Activated CD8-positive, alpha-beta memory T cell treated with anti-CD3 and anti-CD28 coated beads for 48 hours (primary cell): ENCODE results near the gene PTPN3.
"Not testable (repeated sequence)": the region's sequence is repeated elsewhere in the genome, so short reads cannot be mapped to it uniquely, and the experiment has no call there.

ENCODE experiments used
- DNase-seq, 3 experiments: peaks; one replicate each; pipeline ENCODE4 v3.0.0-alpha.2; 2020; ENCODE audit warnings: low read depth in 2 of 3, low spot score in 2 of 3

The PTPN3 gene

DNA sequence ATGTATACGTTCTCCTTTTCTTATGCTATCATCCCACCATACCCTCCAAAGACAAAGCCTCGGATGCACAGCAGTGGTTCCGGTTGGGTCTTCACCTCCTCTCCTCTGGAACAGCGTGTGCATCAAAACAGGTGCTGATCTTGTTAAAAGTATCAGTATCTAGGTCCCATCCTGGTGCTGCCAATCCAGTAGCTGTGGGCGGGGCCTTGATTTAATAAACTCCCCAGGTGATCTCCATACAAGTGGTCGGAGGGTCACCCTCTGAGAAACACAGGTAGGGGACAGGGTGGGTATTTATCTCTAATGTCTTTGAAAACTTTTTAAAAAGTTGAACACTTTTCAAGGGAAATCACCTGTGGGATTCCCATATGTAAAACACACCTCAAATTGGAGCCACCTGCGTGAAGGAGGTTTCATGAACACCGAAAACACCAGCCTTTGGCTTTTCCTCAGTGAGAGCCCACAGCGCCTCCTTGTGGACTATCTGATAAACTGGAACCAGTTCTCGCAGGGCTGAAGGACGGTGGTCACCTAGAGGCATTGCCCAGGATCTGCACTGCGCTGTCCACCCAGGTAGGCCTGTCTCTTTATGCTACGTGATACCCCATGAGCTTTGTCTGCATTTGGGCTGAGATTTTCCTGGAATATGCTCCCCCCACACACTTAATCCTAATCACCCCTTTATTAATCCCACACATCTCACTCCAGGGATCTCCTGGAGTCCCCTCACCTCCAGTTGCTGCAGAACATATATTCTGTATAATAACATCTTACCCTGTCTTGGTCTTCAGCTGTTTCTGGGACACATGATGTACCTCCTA is 96.7 kb downstream of the PTPN3 start:
- peak in 1 of 3 experiments; percentile 21 for DNase-seq

DNA sequence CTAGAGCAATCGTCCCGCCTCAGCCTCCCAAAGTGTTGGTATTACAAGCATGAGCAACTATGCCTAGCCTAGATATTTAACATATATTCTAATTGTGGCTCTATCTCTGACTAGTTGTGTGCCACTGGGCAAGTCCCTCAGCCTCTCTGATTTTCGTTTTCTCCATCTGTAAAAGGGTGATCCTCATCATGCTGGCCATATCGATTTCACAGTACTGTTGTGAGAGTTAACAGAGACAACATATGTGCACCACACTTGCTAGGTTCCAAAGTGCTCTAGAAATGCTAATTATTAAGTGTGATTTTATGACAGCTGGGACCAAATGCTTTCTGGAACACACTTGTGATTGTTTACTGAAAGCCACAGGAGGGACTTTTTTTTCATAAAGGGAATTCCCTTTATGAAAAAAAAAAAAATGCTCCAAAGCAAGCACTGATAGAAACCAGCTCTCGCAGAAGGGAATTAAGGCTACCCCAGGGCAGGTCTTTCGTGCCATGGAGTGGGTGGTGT is 98.8 kb downstream of the PTPN3 start:
- DNase-seq, result no peak

DNA sequence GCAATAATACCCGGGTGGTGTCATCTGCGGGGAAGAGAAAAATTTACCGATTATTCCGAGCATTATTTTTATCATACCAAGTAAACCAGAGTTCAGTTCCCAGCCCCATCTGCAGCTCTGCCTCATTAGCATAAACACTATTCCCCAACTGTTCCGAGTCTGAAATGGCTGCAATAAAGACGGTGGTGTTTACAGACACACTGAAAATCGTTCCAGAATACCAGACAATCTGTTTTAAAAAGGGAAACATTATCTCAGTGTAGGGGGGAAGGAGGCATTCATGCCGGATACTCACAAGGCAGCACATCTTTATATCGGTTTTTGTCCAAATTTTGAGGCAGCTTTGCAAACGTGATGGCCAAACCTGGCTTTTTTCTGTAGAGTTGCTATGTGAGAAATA is 106.9 kb downstream of the PTPN3 start:
- no peak for DNase-seq

DNA sequence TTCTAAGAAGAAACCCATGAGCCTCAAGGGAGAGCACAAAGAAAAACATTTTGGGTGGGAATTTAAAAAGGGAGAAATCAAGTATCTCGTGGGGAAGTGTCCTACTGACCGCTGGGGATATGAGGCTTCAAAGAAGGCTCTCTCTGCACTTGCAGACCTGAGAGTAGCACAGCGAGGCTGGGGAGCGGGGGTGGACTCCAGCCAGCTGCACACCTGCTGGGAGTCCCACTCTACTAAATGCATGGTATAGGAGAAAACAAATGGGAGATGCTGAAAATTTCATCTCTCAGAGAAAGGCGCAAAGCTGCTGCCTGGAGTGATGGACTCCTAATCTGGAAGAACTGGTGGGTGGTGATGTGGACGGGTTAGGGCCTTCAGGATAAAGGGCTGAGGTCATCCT is 110.3 kb downstream of the PTPN3 start:
- DNase-seq, result no peak

DNA sequence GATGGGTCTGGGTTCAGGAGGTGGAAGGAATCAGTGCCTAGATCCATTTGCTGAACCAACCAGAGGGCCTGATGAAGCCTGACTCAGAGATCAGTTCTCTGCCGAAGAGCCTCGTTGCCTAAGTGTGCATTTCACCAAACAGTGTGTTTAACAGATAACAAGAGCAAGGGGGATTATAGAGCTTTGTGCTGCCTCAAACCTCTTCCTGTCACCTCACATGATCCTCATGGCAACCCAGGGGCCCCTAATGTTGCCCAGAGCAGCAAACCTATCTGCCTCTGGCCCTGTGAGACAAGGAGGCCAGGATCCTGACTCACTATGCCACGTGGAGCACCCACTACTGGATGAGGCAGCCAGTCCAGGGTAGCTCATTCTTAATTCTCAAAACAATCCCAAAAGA is 110.9 kb downstream of the PTPN3 start:
- DNase-seq, result no peak

DNA sequence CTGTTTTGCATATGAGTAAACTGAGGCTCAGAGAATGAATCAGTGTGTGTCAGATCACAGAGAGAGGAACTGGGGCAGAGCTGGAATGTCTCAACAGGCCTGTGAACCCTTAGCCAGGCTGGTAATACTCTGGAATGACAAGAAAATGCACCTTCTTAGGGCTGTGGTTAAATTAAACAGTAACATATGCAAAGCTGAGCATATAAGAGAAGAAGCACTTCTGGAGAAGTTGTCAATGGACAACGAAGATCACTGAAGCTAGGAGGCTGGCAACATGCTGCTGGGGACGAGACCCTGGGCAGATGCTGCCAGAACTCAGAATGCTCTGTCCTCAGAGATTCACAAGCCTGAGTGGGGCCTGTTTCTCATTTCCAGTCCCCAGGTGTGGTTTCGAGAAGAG is 112.6 kb downstream of the PTPN3 start:
- DNase-seq, result no peak

DNA sequence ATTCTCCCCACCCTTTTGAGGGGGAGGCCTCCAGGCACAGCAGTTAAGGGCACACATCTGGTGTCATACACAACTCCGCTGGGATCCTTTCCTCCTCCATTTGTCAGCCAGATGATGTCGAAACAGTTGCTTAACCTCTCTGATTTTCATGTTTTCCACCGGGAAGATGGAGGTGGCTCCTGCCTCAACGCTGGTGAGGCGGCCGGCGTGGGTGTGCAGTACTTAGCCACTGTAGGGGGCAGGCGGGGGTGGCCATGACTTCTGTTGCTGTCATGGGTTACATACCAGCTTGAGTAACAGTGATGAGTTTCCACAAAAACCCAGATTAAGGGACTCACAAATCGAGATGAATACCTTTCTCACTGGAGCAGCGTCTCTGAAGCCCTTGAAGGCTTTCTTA is 114.2 kb downstream of the PTPN3 start:
- DNase-seq, result no peak

DNA sequence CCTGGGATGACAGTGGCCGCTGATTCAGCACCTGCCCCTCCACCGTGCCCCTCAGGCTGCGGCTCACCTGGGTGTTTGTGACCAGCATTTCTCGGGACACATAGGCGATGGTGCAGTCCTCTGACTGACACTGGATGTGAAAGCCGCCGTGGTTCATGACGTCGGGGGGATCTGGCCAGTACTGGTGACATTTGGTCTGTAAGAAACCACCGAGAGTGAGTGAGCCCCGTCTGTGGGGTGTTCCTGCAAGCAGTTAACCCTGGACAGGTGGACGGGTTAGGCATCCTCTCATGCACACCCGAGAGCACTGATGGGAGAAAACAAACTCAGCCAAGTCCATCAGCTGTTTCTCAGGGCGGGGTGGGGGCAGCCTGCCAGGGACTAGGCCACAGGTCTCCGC is 114.8 kb downstream of the PTPN3 start:
- no peak for DNase-seq

DNA sequence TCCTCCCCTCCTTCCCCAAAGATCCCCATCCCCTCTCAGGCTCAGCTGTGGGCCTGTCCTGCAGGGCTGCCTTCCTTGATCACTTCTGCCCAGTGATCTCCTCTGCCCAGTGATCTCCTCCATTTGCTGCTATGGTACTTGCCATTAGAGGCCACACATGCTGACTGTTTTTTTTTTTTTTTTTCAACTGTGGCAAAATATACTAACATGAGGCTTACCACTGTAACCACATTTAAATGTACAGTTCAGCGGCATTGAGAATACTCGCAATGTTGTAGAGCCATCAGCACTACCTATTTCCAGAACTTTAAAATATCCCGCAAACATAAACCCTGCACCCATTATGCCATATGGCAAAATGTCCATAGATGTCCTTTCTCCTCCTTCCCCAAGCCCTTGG is 115.5 kb downstream of the PTPN3 start:
- DNase-seq, result no peak

DNA sequence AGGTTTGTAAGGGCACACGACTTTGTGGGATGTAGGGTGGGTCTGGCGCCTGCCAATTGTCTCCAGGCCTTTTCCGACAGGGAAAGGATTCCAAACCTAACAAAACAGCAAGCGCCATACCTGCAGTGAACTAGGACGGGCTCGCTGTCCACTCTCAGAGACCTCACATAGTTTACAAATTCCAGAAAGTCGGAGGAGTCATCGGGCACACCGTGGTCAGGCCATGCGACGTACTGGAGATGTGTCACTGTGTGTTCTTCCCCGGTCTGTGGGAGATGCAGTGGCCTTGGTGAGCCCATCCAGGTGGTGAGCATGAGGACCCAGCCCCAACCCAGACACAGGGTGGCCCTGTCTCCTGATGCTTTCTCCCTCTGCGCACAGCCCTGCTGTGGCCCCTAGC is 115.9 kb downstream of the PTPN3 start:
- no peak for DNase-seq

DNA sequence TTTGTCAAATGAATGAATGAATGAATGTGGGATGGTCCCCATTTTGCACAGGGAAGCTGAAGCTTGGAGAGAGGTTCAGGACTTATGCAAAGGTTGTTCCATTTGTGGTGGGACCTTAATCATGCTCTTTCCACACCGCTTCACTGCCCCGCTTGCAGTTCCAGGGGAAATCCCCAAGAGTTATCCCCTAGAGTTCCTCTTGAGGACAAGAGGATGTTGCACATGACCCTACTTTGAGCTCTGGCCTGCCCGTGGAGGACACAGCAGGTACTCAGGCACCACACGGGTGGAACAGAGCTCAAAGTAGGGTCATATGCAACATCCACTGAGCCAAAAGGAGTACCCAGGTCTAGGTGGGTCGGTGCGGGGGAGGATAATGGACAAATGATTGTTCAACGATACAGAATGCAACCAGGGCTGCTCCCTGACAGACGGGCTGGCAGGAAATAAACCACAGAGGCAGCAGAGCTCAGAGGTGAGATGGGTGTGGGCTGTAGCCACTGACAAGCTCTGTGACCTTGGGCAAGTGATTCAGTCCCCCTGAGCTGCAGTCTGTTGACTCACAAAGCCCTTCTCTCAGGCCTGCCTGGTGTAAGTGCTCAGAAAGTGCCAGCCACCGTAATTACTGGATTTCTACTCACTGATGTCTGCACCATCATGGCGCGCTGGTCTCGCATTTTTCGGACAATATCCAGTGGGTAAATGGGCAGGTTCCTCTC is 116.9 kb downstream of the PTPN3 start:
- no peak for DNase-seq

DNA sequence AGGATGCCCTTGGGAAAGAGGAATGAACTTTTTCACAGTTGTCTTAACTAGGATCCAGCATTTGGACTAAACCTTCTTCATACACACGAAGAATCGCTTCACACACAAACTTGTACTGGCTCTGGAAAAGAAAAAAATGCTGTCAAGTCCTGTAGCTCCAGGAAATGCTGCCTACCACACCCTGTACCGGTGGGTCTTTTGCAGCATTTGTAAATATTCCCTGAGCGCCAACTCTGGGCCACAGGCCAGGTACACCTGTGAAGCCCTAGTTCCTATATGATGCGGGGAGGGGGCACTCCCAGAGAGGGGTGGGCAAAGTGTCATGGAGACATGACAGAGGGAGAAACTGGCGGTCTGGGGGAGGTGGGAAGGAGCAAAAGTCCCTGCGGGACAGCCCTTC is 118.6 kb downstream of the PTPN3 start:
- no peak for DNase-seq

DNA sequence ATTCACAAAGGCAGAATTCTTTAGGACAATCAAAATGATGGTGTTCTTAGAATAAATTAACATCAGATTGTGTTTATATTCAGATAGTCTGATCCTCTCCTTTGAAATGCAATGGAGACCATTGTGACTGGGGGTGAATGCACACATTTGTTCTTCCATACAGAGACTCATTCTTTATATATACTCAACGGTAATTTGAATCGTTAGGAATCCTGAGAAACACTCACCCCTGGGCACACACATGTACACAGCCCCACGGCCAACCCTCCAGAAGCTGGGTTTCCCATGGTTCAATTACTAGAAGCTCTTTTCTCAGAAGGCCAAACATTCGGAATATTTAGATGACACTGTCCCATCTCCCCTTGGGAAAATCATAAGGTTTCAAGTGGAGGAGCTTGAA is 119.8 kb downstream of the PTPN3 start:
- no peak for DNase-seq

DNA sequence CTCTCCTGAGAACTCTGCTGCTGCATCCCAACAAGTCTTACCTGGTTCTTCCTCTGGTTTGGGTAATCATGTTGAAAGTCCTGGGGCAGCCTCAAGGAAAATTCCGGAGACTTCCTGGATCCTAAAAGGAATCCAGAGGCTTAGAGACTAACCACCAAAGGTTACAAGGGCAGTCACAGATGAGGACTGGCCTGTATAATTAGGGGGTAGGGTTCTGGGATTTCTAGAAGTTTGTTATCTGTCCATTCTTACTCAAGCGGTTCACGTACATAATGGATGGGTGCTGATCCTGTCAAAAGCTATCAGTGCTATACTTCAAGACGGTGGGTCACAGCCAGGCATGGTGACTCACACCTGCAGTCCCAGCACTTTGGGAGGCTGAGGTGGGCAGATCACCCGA is 125.9 kb downstream of the PTPN3 start:
- DNase-seq, result no peak

DNA sequence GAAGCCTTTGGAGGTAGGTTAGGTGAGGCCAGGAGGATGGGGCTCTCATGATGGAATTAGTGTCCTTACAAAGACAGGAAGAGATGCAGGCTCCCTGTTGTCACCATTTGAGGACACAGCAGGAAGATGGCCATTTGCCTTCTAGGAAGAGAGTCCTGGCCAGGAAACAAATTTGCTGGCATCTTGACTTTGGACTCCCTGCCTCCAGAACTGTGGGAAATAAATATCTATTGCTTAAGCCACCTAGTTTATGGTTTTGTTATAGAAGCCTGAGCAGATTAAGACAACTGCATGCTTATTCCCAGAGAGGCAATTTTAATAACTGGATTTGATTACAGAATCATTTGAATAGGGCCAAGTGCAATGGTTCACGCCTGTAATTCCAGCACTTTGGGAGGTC is 126.7 kb downstream of the PTPN3 start:
- no peak for DNase-seq

DNA sequence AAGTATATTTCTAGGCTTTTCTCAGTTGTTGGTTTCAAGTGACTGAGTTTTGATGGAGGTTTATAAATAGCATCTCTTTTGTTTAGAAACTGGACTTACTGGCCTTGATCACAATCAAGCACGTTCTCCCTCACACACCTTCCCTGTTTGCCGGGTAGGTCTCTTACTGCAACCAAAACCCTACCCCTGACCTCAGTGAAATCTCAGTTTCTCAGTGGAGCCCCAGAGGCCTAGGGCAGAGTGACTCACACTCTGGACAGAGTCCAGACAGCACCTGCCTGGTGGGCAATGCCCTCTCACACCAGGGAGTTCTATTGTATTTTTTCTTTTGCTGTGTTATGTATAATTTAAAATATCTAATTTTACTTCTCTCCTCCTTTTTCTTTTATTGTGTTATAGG is 128.8 kb downstream of the PTPN3 start:
- no peak for DNase-seq

DNA sequence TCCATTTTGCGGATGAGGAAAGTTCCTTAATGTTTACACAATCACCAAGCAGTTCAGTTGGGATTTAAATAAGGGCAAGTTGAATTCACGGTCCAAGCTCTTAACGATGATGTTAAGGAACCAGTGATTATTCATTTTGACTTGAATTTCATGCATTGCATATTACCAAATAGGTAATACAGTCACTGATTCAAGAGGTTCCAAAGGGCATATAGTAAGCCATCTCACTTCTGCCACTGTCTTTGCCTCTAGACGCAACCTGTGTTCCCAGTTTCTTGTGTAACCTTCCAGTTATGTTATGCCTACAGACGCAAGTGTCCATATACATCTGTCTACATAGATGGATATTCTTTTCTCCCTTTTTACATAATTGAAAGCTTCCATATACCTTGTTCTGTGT is 137.3 kb downstream of the PTPN3 start:
- DNase-seq, result no peak

DNA sequence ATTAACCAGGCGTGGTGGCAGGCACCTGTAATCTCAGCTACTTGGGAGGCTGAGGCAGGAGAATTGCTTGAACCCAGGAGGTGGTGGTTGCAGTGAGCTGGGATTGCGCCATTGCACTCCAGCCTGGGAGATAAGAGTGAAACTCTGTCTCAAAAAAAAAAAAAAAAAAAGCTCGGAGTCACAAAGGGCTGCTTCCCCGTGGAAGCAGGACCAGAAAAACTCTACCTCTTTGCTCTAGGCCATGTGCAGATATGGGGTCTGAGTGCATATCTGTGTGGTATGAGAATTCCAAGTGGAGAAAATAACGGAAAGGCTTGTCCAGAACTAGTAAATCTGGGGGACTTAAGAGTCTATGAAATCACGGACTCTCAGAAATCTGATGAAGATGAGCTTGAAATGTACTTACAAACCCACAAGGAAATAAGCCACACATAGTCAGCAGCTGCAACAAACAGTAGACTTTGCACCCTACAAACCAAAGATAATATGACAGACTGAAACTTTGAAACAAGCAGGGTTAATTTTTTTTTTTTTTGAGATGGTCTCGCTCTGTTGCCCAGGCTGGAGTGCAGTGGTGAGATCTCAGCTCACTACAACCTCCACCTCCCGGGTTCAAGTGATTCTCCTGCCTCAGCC is 139.0 kb downstream of the PTPN3 start:
- DNase-seq, result not testable (repeated sequence)

DNA sequence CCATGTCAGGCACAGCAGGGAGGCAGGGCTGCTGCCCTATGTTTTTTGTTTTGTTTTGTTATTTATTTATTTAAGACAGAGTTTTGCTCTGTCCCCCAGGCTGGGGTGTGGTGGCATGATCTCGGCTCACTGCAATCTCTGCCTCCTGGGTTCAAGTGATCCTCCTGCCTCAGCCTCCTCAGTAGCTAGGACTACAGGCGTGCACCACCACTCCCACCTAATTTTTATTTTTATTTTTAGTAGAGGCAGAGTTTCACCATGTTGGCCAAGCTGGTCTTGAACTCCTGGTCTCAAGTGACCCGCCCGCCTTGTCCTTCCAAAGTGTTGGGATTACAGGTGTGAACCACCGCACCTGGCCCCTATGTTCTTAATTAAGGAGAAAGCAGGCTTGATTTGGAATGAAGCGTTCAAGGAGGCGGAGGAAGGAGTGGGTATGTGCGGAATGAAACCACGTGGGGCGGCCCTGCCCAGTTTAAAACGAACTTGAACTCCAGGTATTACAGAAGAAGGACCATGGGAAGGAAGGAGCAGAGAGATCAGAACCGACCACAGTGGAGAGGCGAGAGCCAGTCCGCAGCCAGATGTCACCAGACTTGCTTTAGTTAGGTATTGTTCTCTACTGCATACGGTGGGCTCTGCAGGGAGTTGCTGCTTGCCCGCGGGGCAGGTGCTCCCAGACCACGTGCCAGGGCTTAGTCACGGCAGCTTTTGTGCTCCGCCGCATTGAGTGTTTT is 142.4 kb downstream of the PTPN3 start:
- DNase-seq, result no peak

DNA sequence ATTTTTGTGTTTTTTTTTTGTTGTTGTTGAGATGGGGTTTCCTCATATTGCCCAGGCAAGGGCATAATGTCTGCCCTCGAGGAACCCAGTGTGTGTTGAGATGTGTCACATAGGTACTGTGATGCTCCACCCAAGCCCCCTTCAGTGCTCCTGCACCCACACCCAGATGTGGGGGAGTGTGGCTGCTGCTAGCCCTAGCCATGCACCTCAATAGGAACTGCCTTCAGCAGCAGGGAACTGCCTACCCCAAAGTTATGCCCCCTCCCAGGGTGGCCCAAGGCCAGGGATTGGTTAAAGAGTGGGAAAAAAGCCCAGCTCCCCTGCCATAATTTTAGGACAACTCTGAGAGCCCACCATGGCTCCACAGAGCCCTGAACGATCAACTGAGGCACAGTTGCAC is 143.9 kb downstream of the PTPN3 start:
- DNase-seq, result no peak

DNA sequence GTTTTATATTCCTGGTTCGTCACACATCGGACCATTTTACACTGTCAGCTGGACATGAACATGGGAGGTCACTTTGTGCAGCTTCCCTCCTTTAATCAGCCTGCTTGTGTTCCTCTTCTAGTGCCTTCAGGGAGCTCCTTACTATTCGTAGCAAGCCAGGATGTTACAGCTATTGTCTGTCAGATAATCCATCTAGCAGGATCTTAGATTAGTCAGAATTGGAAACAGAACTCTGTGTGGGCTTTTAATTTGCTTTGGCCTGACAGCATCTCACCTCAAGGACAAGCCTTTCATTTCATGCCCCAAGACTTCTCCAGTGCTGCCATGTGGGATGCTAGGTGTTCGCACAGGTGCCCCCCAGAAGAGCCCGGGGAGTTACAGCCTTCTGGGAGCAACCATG is 147.1 kb downstream of the PTPN3 start:
- no peak for DNase-seq
